Body of pancreas (tissue), 4 donors: ENCODE results near the gene B4GALT2.

Source experiments
- POLR2A ChIP-seq, 3 donors: fragments of 450-650 bp; IDR thresholded peaks; one replicate each; pipeline ENCODE4 v1.6.1; 2016; ENCODE audit warnings: antibody characterized with exemption in 3 of 3, mild to moderate bottlenecking in 2 of 3
- TF ChIP-seq, protein P1 (sequence below), 7 experiments: fragments of 450-650 bp in 4 of 7; fragments of 200-600 bp in 3 of 7; sonication (generic) in 3 of 7; IDR thresholded peaks; one replicate each; pipeline ENCODE4 v1.5.1; 2016 to 2019; ENCODE audit warnings: antibody characterized with exemption in 7 of 7

DNA sequence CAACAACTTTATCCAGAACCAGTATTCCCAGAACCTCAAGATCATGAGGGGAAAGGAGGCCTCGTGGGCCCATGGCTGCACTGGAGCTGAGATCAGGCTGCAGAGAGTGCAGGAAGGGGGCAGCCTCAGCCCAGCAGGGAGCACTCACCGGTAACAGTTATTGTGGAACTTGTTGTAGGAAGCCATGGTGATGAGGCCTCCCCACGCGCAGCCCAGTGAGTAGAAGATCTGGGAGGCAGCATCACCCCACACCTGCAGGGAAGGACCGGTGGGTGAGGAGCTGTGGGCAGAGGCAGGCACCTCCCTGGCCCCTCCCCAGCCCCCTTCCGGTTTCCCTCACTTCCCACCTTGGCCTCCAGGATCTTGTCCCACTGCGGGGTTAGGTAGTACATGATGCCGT, 23.2 kb downstream of the B4GALT2 start:
- TF ChIP-seq, protein P1, sequence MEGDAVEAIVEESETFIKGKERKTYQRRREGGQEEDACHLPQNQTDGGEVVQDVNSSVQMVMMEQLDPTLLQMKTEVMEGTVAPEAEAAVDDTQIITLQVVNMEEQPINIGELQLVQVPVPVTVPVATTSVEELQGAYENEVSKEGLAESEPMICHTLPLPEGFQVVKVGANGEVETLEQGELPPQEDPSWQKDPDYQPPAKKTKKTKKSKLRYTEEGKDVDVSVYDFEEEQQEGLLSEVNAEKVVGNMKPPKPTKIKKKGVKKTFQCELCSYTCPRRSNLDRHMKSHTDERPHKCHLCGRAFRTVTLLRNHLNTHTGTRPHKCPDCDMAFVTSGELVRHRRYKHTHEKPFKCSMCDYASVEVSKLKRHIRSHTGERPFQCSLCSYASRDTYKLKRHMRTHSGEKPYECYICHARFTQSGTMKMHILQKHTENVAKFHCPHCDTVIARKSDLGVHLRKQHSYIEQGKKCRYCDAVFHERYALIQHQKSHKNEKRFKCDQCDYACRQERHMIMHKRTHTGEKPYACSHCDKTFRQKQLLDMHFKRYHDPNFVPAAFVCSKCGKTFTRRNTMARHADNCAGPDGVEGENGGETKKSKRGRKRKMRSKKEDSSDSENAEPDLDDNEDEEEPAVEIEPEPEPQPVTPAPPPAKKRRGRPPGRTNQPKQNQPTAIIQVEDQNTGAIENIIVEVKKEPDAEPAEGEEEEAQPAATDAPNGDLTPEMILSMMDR (IDR thresholded peaks at IDR 0.05) = no peak
- TF ChIP-seq POLR2A (IDR thresholded peaks at IDR 0.05) = no peak
